Lung (tissue), 12 donors: ENCODE results near the gene LMF1. TPM values are rescaled to one million over a fixed set of nuclear protein-coding genes. Genes with fewer than 3 reads are reported as not detected.

Experiments
- ATAC-seq: fragments of 200-7000 bp; cut with Tn5 transposase; one replicate; pipeline ENCODE4 v1.9.1; 2020; ENCODE audit warnings: moderate number of reproducible peaks; ENCODE audit not compliant: insufficient read depth, low FRiP score
- DNase-seq, 3 donors: peaks; one replicate each; pipeline ENCODE4 v3.0.0-alpha.2; 2013 to 2017
- H3K27ac ChIP-seq, 2 donors: one replicate each; pipeline ENCODE4 v1.5.1; 2013; ENCODE audit warnings: mild to moderate bottlenecking in 2 of 2, moderate library complexity in 2 of 2, control low read depth in 1 of 2, inconsistent platforms in 1 of 2, low read depth in 1 of 2, low read length in 1 of 2
- H3K27me3 ChIP-seq, 3 donors: one replicate each; pipeline ENCODE4 v1.5.1; 2013; ENCODE audit warnings: low read length in 2 of 3; ENCODE audit not compliant: control insufficient read depth in 3 of 3, insufficient read depth in 3 of 3
- H3K36me3 ChIP-seq, 4 donors: one replicate each; pipeline ENCODE4 v1.5.1; 2013; ENCODE audit warnings: low read length in 4 of 4, mild to moderate bottlenecking in 1 of 4, moderate library complexity in 1 of 4; ENCODE audit not compliant: control insufficient read depth in 4 of 4, insufficient read depth in 4 of 4
- H3K4me1 ChIP-seq, 5 donors: one replicate each; pipeline ENCODE4 v1.5.1; 2013; ENCODE audit warnings: low read length in 5 of 5, mild to moderate bottlenecking in 2 of 5, moderate library complexity in 1 of 5; ENCODE audit not compliant: control insufficient read depth in 5 of 5, insufficient read depth in 5 of 5
- H3K4me3 ChIP-seq: one replicate; pipeline ENCODE4 v1.5.1; 2013; ENCODE audit warnings: mild to moderate bottlenecking, control low read depth, moderate library complexity
- H3K9ac ChIP-seq, 2 donors: one replicate each; pipeline ENCODE4 v1.5.1; 2013; ENCODE audit warnings: low read length in 2 of 2, control low read depth in 1 of 2; ENCODE audit not compliant: insufficient read depth in 1 of 2
- H3K9me3 ChIP-seq, 4 donors: one replicate each; pipeline ENCODE4 v1.5.1; 2013; ENCODE audit warnings: low read length in 3 of 4, mild to moderate bottlenecking in 1 of 4, moderate library complexity in 1 of 4; ENCODE audit not compliant: control insufficient read depth in 4 of 4, insufficient read depth in 3 of 4
- CTCF ChIP-seq: IDR thresholded peaks from 2 replicates; pipeline ENCODE4 v1.5.1; 2012; ENCODE audit warnings: mild to moderate bottlenecking; ENCODE audit errors: control extremely low read depth, extremely low read depth
- WGBS, 2 donors: extraction: QIAGEN DNeasy Blood & Tissue Kit; methylation state at CpG; one replicate each; pipeline ENCODE4 v1.1.7; 2013; 5-methylcytosine and 5-hydroxymethylcytosine counted together
- polyA plus RNA-seq, 2 donors: library from polyadenylated mRNA; stranded (reverse); fragments of 200-250 nt; gene quantifications; one replicate each; pipeline ENCODE4 v1.2.1, GENCODE V29; 2013
- total RNA-seq, 2 donors: library from RNA; depleted of rRNA in 1 of 2; stranded (reverse); fragments of >200 nt in 1 of 2; gene quantifications; one replicate each; pipeline ENCODE4 v1.2.1, GENCODE V29; 2014 to 2021
- donor health status: control.
- donor health status: control.
- donor health status: Bipolar disorder and iron deficiency.
- donor health status: healthy.
- donor health status: DM: yes; HTN: yes; CAD: no.

Gene LMF1
- total and polyA plus RNA-seq, 4 donors, result 9.1 to 23.7 (median 20.6) TPM

- no peak for ATAC-seq
- no peak for TF ChIP-seq CTCF
- Histone ChIP-seq H3K9ac (no peak overlapping the region), H3K27ac (no peak overlapping the region), H3K4me1 (no peaks in the 10 kb centered on the region), H3K9me3 (peaks cover 0 to 2% (median 0%) of the 10 kb centered on the region in 4 donors), H3K36me3 (peaks cover 0 to 14% (median 0%) of the 10 kb centered on the region in 4 donors), H3K4me3 (no peak overlapping the region), H3K27me3 (no peaks in the 10 kb centered on the region)
- no peak for DNase-seq
- 88 to 91% methylated on average over 24 of the region's 24 CpGs for WGBS, 2 donors
Measured at GRCh38 chr16:899683-900060, 71.1 kb downstream of the LMF1 start.

GRCh38 chr16:898761-899682 is 71.8 kb downstream of the LMF1 start:
- no peak for ATAC-seq

DNA sequence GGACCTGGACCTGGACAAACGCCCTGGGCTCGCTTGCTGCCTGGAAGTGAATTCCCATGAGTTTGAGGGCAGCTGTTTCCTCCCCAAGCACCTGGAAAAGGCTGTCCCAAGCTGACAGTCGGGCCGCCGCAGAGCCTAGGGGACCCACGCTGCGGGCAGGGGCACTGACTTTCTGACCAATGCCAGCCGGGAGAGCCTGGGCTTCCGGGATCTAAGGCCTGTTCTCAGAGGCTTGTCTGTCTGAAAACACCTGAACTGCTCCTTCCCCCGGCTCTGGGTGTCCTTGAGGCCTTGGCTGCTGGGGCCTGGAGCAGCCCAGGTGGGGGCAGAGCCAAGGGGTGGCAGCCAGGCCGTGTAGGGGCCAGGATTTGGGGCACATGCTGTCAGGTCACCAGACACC is 72.6 kb downstream of the LMF1 start:
- no peak for TF ChIP-seq CTCF
- WGBS, 2 donors, result 91 to 93% methylated on average over 11 of the region's 11 CpGs
- H3K4me3 ChIP-seq, result no peak overlapping the region
- H3K9ac ChIP-seq, result no peak overlapping the region
- no peak for ATAC-seq
- peaks cover 0 to 14% (median 0%) of the 10 kb centered on the region in 4 donors for H3K36me3 ChIP-seq
- H3K27ac ChIP-seq, result no peak overlapping the region
- no peak for DNase-seq
- H3K4me1 ChIP-seq, result no peaks in the 10 kb centered on the region
- H3K9me3 ChIP-seq, result peaks cover 0 to 2% (median 0%) of the 10 kb centered on the region in 4 donors
- no peaks in the 10 kb centered on the region for H3K27me3 ChIP-seq

More at GRCh38 chr16:898761-899682, 71.8 kb downstream of the LMF1 start:
- H3K27ac ChIP-seq, result no peak overlapping the region
- H3K4me1 ChIP-seq, result no peaks in the 10 kb centered on the region
- DNase-seq, result no peak
- no peaks in the 10 kb centered on the region for H3K27me3 ChIP-seq
- no peak overlapping the region for H3K4me3 ChIP-seq
- peaks cover 0 to 14% (median 0%) of the 10 kb centered on the region in 4 donors for H3K36me3 ChIP-seq
- H3K9me3 ChIP-seq, result peaks cover 0 to 2% (median 0%) of the 10 kb centered on the region in 4 donors
- WGBS, 2 donors, result 91 to 95% methylated on average over 39 of the region's 39 CpGs
- no peak for TF ChIP-seq CTCF
- no peak overlapping the region for H3K9ac ChIP-seq
